Stimulated activated CD4-positive, alpha-beta T cell treated with anti-CD3 and anti-CD28 coated beads, TNF-alpha, amount 100 ng/mL, for 4 hours (primary cell): Measurements from ENCODE around the gene LACRT.
A peak's percentile ranks its signal among the peaks of the same experiment; 100 is the strongest.
"Not testable (repeated sequence)": the region's sequence is repeated elsewhere in the genome, so short reads cannot be mapped to it uniquely, and the experiment has no call there.

Source experiments
- DNase-seq, 3 experiments: peaks; one replicate each; pipeline ENCODE4 v3.0.0-alpha.2; 2020; ENCODE audit warnings: low read depth in 3 of 3

The LACRT gene

GRCh38 chr12:54634795-54635194, at the start of gene LACRT:
Gene LACRT, minus strand, starts transcription at chr12:54634895. Its CDS starts 54 bp downstream, at chr12:54634841.
- no peak for DNase-seq

DNA sequence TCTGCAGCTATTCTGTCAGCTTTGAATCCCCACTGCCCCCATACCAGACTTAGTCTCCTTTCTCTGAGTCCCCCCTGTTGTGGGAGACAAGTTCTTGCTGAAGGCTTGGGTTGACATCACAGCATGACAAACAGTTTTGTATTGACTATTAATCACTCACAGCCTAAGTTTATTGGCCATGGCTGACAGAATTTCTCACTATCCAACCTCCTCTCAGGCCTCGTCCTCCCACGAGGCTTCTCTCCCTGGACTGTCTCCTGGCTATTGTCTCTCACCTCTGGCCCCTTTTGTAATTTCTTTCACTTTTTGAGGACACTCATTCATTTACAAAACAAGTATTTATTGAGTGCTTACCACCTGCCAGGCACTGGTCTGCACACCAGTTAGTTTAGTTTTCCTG, 48.7 kb upstream of the LACRT start:
- DNase-seq = no peak

DNA sequence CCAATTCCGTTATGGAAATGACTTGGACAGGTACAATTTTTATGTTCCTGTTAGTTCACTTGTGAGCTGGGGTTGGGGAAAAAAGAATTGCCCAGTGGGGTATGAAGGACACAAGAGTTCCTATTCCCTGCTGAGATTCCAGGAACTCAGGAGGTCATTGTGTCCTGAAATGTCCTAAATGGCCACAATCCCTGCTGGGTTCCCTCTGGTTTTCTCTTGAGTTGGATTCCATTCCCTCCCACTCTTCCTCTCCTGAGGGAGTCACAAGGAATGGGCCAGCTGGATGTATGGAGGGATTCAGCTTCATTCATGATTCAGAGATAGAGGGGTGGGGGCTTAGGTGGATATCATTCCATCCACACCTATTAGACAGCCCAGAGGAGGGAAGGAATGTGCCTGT, 48.0 kb upstream of the LACRT start:
- no peak for DNase-seq

- DNase-seq = no peak
Measured at GRCh38 chr12:54680374-54680773, 45.7 kb upstream of the LACRT start.

DNA sequence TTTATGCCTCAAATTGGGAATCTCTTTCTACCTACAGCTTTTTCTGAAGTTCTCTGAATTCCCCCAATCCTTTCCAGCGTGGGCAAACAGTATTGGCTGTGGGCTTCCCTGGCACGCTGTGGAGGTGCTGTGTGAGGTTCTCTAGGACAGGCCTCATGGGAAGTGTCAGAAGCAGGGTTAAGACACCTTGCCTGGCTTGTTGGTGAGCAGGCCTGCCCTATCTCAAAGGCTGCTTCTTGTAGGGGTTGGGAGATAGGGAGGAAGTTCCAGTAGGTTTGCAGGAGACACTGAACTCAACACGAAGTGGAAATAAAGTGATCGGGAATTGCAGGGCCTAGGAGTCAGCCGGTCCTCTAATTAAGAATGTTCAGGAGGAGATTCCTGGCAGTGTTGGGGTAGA, 43.4 kb upstream of the LACRT start:
- no peak for DNase-seq

- no peak for DNase-seq
Measured at GRCh38 chr12:54667945-54668344, 33.2 kb upstream of the LACRT start.

GRCh38 chr12:54666008-54666407, 31.3 kb upstream of the LACRT start:
- no peak for DNase-seq

DNA sequence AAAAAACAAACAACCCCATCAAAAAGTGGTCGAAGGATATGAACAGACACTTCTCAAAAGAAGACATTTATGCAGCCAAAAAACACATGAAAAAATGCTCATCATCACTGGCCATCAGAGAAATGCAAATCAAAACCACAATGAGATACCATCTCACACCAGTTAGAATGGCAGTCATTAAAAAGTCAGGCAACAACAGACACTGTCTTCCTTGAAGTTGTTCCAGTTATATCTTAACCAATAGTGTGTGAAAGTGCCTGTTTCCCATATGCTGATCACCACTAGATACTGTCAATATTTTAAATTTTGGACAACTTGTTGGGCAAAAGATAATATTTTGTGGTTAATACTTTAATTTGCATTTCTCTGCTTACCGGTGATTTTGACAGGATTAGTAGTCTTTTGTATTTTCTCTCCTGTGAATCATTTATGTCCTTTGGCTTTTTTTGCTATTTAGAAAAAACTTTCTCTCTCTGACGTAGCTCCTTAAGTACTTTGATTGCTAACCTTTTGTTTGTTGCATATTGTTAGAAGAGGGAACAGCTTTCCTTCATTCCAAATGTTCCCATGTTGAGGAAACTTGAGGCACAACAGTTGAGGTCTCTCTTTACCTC, 30.4 kb upstream of the LACRT start:
- DNase-seq = not testable (repeated sequence)

- no peak for DNase-seq
Measured at GRCh38 chr12:54663603-54664002, 28.9 kb upstream of the LACRT start.

GRCh38 chr12:54662026-54662425, 27.3 kb upstream of the LACRT start:
- DNase-seq = no peak

GRCh38 chr12:54661048-54661447, 26.4 kb upstream of the LACRT start:
- DNase-seq = no peak

GRCh38 chr12:54660320-54660962, 25.7 kb upstream of the LACRT start:
- DNase-seq = no peak

DNA sequence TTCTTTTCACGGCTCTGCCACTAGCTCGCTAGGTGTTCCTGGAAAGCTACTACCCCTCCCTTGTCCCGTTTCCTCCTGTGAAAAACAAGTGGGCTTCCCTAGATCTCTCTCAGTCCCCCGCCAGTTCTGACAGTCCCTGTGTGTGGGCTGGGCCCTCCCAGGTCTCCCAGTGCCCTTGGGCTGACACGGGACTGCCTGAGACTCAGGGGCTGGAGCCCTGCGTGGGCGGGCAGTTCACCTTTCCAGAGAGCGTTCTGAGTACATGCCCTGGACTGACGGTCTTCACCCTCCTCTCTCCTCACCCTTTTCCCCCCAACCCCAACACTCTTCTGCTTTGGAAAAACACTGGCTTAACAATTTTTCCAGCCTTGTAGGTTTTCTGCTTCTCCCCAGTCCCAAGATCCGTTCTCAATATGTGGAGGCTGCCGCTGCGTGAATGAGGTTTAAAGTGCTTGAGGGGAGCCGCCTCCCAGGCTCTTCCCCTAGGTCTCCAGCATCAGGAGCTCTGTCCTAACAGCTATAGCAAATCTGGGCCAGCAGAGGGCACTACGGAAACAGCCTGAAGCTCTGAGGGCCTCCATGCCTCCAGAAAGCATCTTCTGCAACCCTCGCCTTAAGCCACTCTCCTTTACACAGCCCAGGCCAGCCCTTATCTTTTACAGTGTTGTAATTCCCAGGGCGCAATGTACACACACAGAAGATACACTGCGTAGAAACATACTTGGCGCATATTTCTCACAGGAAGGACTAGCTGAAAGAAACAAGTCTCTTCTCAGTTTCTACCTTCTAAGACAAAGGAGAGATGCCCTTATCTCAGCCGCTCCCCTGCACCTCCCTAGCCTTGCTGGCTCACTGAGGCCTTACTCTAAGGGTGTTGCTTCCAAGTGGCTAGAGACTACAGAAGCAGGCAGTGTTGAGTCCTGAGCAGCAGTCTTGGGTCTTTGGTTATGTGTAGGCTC, 23.9 kb upstream of the LACRT start:
- DNase-seq = peak in 2 of 3 experiments; percentile 6 to 9

DNA sequence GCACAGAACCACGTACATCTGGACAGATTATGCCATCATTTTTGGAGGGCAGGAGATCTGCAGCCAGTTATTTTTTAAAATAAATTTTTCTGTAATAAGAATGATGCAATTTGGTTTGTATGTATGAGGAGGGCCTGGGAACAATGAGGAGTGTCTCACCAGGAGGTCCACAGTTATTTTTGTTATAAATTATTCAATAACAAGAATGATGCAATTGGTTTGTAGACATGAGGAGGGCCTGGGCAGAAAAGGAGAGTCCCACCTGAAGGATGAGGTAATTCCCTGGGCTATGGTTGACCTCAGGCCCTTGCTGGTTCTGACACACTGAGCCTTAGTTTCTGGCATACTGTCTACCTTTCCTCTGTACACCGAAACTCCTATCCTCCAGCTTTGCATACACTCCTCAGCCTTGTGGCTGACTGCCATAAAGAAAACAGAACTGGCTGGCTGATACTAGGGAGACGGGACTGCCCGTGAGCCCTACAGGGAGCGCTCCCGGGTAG, 22.5 kb upstream of the LACRT start:
- DNase-seq = no peak

DNA sequence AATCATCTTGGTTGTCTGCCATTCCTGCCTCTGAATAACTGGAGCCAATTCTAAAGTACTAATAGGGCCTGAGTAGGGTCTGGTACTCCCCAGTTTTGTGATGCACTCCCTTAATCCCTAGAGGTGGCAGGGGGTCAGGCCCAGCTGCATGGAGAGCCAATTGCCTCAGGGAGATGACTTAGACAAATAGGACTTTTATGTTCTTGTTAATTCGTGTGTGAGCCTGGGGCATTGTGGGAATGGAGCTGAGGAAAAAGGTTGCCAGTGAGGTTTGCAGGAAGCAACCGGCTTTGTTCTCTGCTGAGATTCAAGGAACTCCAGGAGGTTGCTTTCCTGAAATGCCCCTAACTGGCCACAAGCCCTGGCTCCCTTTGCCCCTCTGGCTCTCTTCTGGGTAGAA, 20.2 kb upstream of the LACRT start:
- no peak for DNase-seq

DNA sequence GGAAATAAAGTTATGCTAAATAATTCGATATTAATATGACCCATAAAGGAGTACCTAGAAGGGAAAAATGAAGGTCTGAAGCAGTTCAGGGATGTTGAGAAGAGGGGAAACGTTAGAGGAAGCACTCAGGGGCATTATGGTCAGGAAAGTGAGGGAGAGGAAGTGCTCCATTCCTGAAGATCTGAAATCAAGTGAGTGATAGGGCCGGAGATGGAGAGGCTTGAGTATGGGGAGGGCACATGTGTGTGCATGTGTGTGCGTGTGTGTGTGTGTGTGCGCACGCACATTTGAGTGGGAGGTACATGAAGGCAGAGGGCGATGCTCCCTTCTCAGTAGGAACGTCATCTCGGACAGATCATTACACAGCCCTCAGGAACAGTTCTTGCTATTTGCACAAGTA, 18.3 kb upstream of the LACRT start:
- DNase-seq = no peak

- no peak for DNase-seq
Measured at GRCh38 chr12:54650889-54651288, 16.2 kb upstream of the LACRT start.

DNA sequence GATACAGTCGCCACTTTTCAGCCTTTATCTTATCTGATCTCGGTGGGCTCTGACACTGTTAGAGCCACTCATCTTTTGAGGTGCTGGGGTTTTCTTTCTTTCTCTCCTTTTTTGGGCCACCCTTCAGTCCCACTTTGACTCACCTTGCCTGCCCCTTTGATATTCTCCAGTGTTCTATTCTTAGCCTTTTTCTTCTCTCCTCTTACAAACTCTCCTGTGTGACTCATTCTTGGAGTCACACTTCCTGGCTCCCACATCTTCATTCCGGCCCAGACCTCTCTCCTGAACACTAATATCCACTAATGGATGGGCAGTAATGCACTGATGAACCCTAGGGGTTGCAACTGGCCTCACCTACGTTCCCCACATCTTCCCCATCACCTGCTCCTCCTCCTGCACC, 15.7 kb upstream of the LACRT start:
- DNase-seq = no peak

GRCh38 chr12:54649825-54650224, 15.1 kb upstream of the LACRT start:
- no peak for DNase-seq

DNA sequence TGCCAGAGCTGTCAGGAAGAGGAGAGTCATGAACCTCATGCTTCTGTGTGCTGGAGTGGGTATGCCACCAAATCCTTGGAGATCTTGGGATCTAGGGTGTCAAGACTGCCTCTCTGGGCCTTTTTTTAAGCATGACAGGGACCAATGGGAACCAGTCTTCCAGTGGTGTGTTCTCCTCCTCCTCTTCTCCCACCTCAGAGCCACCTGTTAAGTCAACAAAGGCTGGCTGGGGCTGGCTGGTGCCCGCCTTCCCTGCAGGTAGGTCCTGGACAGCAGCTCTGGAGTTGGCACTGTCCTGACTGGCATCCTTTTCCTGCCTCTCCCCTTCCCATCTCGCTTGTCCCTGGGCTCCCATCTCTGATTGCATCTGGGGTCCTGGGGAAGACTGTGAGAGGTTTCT, 13.6 kb upstream of the LACRT start, which contains the start of gene DCD:
TSS of gene DCD (minus strand) at position 101 of the 400 bp plus-strand sequence. CDS start at position 39, 62 bp downstream.
- DNase-seq = no peak

DNA sequence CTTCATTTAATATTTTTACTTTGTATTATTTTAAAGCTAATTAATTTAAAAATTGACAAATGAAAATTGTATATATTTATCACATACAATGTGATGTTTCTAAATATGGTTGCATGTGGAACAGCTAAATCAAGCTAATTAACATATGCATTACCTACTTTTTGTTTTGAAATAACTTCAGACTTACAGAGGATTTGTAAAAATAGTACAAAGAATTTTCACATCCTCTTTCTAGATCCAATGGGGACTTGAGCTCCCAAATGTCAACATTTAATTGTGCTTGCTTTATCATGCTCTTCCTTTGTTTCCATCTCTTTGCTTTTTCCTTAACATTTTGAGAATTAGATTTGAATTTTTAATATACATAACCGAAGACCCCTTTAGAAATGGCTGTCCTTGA, 6.9 kb upstream of the LACRT start:
- DNase-seq = no peak

DNA sequence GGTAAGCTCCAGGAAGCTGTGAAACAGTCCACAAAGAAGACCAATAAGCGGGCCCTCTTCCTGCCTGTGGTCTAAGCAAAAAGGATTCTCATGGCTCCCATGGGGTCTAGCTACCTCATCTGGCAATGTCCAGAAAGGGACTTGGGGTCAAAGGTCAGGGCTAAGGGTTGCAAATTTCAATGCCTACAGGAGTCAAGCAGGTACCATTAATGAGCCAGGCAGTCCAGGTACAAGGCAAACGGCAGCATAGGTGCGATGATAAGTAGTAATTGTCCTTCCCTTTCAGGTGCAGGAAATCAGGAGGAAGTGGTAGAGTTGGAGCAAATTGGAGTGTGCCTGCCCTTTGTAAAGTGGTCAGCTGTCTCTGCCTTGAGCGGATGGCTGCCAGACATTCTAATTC, 6.4 kb upstream of the LACRT start:
- DNase-seq = no peak
